CD1c-positive myeloid dendritic cell (primary cell): Measurements from ENCODE around the gene CORO2A.

Experiments
- DNase-seq: peaks from one replicate; pipeline ENCODE4 v3.0.0-alpha.2; 2016; ENCODE audit errors: extremely low spot score

Gene CORO2A

DNA sequence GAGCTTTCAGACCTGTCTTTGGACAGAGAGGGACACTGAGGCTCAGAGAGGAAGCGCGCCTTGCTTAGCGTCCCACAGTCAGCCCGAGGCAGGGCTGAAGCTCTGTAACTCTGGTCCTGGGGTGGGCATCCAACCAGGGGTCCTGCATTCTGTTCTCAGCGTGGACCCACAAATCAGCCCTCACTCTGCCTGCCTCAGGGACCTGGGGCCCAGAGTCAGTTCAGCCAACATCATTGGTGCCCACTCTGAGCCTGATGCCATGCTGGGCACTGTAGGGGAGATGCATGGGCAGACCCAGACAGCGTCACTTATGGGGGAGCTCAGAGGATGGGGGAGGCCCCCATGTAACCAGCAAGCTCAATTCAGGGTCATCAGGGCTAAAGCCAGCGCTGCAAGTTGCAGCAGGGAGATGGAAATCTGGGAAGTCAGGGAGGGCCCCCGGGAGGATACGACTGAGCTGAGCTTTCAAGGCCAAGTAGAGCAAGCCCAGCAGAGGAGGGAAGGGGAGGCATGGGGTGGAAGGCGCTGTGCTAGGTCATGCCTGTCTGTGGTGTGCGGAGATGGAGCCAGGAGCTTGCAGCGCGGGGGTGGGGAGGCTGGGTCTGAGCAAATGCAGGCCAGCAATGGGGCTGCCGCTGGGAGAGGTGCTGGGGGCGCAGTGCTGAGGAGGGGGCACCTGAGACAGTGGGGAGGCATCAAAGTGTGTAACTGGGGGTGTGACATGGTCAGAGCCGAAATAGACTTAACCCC is 21.1 kb downstream of the CORO2A start:
- DNase-seq = no peak

DNA sequence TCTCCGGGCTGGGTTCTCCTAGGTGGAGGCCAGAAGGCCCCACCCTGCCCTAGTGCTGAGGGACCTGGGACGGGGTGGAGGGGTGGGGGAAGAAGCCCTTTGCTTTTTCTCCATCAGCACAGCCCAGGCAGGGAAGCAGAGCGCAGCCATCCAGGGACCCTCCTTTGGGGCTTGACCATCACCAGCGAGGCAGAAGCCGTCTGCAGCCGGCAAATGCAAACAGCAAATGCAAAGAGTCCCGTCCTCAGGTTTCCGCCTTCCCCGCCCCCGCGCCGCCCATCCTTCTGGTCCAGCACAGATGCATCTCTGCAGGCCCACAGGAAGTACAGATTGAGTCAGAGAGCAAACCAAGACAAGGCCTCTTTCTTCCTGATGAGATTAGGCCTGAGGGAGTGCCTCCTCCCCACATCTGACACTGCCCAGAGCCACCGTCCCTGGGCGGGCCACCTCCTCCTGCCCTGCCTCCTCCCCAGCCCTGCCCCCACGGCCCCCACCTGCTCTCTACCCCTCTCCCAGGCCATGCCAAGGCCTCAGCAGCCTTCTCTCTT is 23.4 kb downstream of the CORO2A start:
- no peak for DNase-seq

DNA sequence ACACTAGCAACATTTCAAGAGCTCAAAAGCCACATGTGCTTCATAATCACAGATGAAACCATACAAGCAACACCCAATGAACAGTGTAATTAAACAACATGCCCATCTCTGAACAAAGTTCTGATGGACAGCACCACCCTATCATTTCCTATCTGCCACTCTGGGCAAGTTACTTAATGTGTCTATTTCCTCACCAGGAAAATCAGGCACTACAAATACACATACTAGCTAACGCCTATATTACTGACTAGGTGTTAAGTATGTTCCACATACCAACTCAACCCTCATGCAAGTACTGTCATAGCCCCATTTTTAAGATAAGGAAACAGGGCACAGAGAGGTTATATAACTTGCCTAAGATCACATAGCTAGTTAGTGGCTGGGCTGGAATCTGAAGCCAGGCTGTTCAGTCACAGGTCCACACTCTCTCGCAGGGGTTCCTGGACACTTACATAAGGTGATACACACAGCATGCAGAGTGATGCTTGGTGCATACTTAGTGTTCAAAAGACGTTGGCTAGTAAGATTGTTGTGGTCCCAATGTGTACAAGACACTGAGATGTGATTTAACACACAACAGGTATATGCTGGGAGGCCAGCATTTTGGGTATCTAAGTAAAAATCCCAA is 24.2 kb downstream of the CORO2A start:
- DNase-seq = no peak

DNA sequence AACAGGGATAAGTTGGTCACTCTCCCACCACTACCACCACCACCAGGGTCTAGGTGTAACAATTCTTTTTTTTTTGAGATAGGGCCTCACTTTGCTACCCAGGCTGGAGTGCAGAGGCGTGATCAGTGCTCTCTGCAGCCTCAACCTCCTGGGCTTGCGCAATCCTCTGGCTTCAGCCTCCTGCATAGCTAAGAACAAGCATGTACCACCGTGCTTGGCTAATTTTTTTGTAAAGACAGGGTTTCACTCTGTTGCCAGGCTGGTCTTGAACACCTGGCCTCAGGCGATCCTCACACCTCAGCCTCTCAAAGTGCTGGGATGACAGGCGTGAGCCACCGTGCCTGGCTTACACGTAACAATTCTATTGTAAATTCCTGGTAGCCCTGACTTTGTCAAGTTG is 27.5 kb downstream of the CORO2A start:
- no peak for DNase-seq

DNA sequence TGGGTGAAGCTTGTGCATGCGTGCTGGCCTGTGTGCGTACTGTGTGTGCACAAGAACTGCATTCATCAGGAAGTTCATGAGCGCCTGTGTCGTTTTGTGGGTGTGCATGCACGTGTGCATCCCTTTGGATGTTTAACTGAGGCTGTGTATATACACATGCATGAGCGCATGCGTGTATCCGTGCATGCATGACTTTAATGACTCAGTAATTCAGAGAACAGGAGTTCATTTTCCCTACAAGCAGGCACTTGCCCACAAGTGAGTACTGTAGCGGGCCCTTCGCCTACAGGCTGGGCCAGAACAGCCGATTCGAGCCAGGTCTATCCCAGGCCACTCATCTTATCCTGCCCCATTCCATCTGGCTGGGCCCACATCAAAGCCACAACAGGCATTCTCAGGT is 29.8 kb downstream of the CORO2A start:
- no peak for DNase-seq

DNA sequence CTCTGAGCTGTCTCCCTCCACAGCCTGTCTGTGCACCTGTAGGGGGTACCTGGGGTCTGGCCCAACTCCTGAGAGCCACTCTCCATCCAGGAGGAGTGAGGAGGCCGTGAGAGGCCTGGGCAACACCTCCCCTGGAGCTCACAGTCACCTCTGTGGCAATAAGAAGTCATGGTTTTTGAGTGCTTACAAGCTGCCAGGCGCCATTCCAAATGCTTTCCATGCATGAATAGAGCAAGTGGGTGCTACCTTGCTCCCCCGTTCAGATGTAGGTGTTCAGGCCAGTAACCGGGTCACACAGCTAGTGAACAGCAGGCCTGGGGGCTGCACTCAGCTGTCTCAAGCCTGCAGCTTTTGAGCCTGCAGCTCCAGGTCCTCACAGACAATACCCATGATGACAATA is 30.6 kb downstream of the CORO2A start:
- DNase-seq = no peak

DNA sequence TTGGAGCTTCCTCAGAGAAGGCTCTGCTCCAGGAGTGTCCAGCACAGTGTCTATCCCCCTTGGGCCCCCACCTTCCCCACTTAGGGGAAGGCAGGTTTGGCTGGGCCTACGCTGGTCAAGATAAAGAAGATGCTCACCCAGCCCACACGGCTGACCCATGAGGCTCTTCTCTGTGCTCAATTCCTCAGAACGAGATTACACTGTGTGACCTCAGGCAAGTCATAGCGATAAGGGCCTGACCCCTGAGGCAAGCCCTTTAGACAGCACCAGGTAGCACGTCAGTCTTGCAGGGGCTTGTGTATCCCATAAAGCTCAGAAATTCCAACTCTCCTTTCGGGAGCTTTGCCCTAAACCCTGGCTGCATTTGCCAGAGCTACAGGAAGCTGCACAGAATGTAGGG is 32.6 kb downstream of the CORO2A start:
- no peak for DNase-seq

DNA sequence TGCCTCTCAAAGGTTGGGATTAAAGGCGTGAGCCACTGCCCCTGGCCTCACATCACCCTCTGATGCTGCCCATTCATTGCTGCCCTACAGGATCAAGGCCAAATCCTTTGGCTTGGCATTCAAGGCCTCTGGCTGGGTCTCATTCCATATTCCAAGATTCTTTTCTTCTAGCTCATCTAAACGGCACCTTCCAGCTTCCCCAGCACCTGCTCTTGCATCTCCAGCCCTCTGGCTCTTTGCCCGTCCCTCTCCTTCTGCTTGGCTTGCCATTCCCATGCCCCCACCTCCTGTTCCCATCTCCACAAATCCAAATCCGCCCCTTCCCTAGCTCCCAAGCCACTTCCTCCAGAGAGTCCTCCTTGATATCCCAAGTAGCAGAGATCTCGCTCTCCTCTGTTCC is 33.1 kb downstream of the CORO2A start:
- no peak for DNase-seq

DNA sequence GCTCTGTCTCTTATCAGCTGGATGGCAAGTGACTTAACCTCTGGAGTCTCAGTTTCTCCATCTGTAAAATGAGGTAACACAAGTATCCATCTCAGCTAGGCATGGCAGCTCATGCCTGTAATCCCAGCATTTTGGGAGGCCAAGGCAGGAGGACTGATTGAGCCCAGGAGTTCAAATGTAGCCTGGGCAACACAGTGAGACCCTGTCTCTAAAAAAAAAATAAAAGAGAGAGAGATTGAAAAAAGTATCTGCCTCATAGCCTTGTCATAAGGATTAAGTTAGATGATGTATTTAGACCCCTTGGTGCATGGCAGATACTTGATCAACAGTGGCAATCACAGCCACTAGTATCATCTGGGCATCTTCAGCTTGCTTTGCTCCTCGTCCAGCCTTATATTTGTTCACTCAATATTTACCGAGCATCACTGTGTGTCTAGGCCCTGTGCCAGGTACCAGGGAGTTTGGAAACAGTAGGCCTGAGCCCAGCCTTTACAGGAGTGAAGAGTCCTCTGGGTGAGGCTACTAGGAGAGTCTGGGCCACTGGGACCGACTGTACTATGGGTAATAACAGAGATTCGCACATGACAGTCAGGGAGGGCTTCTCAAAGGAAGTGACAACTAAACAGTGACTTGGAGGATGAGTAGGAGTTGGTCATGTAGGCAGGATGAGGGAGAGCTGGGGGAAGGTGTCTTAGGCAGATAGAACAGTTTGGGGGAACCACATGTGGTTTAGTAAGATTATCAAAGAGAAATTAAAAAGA is 34.2 kb downstream of the CORO2A start:
- no peak for DNase-seq

DNA sequence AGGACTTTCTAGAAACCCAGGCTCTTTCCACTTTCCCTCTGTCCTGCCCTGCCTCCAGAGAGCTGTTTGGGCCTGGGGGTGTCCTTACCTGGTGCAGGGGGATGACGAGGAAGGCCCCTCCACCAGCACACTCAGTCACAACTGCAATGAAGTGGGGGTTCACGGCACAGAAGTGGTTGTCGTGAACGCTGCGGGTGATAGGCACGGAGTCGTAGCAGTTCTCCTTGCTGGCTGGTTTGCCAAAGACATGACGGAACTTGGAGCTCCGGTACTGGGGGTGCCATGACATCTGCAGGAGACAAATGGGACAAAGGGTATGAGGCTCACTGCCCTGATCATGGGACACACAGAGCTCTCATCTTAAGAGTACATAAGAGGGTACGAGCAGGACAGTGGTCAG is 35.1 kb downstream of the CORO2A start:
- no peak for DNase-seq

DNA sequence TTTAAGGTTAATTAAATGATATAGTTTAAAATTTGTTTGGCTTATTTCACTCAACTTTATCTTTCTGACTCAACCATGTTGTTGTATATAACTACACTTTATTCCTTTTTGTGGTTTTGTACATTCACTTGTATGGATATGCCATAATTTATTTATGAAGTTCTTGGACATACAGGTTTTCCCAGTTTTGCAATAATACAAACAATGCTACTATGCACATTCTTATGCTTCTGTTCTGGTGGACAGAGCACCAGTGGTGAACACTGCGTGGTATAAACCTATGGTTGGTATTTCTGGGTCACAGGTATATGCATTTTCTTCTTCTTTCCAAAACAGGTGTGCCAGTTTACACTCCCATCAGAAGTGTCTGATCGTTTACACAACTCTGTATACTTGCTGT is 37.8 kb downstream of the CORO2A start:
- DNase-seq = no peak

DNA sequence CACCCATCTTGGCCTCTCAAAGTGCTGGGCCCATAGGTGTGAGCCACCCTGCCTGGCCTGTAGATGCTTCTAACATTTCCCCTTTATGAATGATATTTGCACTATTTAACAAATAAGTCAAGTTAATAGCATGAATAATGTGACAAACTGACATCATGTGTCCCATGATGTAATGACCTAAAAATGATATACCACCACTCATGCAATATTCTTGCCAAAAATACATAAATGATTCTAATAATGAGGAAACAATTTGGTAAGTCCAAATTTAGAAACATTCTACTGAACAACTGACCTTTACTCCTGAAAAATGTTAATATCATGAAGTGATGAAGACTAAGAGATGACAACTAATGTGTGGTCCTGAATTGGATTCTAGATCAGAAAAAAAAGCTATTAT is 39.9 kb downstream of the CORO2A start:
- DNase-seq = no peak

DNA sequence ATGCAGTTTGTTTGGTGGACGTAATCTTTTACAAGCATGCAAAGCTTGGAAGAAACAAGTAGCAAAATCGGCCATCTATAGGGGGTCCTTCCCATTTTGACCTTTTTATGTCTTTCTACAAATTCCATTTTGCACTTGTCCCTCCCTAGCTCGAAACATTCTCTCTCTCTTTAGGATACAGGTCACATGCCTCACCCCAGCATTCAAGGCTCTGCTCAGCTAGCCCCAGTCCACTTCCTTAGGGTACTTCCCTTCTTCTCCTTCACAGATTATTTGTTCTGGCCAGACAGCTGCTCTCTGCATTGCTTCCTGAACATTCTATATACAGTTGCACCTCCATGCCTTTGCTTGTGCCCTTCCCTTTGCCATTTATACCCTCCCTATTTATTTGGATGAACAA is 41.7 kb downstream of the CORO2A start:
- DNase-seq = peak; percentile 37

DNA sequence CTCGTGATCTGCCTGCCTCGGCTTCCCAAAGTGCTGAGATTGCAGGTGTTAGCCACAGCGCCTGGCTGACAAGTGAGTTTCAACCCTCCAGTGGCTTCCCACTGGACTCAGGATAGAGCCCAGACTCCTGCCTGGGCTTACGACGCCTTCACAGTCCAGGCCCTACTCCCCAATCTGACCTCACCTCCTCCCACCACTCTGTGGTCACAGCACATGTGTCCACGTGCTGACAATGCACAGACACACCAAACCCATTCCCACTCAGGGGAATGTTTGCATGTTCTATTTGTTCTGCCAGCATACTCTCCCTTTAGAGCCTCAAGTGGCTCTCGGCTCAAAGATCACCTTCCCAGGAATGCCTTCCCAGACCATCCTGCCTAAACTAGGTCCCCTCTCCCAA is 42.3 kb downstream of the CORO2A start:
- DNase-seq = peak; percentile 49

DNA sequence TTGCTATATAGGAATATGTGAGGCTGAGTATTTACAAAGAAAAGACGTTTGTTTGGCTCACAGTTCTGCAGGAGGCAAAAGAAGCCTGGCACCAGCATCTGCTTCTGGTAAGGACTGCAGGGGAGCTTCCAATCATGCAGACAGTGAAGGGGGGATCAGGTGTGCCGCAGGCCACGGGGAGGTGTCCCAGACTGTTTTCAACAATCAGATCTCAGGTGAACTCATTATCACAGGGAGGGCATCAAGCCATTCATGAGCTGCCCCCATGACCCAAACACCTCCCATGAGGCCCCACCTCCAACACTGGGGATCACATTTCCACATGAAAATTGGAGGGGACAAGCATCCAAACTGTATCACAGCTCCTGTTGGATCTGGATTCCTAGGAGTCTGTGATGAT is 43.0 kb downstream of the CORO2A start:
- no peak for DNase-seq

DNA sequence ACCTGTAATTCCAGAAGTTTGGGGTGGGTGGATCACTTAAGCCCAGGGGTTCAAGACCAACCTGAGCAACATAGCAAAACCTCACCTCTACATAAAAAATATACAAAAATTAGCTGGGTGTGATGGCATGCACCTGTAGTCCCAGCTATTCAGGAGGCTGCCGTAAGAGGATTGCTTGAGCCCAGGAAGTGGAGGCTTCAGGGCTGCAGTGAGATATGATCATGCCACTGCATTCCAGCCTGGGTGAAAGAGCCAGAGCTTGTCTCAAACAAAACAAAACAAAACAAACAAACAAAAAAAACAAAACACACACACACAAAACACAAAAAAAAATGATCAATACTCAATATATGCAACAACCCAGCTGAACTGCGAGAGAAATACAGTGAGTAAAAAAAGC is 44.0 kb downstream of the CORO2A start:
- DNase-seq = no peak

DNA sequence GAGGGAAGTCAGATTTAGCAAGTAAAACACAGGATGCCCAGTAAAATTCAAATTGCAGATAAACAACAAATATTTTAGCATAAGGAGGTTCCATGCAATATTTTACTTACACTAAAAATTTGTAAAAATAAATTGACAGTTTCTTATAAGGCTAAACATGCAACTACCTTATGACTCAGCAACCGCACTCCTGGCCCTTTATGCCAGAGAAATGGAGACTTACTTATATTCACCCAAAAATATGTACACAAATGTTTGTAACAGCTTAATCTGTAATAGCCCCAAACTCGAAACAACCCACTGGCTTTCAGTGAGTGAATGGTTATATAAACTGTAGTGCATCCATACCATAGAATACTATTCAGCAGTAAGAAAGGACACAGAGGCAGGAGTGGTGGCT is 44.9 kb downstream of the CORO2A start:
- DNase-seq = no peak

DNA sequence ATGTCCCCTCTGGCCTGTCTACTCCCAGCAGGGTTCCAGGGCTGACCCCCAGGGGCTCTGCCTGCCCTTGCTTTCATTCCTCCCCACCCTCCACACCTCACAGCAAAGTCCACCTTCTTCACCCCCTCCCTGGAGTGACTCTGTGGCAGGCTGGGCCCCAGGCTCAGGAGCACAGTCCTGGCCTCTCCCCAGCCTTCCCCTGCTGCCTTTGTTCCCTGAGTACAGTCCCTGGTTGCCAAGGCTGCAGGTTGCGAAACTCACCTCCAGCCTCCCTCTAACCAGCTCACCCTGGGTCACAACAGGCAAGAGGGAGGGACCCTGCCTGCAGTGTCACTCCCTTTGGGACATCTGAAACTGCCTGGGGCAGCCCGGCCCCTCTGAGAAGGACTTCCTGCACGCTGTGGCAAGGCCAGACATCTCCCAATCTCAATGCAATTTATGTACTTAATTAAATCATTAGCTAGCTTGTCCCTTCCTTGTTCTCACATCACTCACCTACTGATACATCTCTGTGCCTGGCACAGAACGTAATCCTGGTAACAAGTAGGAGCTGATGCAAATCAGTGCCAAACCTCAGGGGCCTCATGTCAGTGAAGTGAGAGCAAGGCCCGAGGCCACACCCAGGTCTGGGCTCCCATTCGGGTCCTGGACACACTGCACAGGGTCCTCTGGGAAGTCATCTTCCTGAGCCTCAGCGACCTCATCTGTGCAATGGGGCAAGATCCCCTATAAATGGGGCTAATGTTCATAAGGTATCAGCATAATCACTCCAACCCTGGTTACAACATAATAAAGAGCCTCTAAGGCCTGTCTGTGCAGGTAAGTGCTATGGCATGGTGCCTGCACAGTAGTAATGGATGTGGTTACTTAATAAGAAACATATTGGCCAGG is 46.1 kb downstream of the CORO2A start:
- DNase-seq = peak; percentile 67

DNA sequence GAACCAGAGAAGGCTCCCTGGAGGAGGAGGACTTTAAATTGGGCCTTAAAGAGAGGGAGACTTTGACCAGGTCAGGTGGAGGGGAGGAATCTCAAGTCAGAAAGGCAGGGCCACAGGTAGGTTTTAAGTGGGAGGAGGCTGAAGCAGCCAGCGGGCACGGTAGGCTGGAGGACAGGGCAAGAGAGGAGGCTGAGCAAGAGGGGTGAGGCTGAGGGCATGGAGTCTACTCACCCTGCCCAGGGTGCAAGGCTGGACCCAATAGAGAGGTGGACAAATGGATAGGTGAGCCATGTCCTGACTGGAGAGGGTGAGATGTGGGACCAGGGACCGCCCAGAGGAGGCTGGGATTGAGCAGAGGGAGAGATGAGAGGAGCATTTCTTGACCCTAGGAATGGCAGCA is 47.8 kb downstream of the CORO2A start:
- DNase-seq = no peak

DNA sequence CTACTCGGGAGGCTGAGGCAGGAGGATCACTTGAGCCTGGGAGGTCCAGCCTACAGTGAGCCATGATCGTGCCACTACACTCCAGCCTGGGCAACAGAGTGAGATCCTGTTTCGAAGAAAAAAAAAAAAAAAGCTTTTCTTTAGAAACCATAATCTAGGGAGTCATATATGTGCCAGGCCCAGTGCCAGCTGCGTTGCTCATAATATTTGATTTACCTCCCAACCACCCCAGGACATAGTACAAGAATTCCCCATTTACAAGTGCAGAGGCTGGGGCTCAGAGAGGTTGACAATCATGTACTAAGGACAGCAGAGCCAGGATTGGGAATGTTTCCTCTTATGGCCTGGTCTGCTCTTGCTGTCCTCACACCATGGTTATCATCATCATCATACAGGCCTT is 48.4 kb downstream of the CORO2A start:
- no peak for DNase-seq

DNA sequence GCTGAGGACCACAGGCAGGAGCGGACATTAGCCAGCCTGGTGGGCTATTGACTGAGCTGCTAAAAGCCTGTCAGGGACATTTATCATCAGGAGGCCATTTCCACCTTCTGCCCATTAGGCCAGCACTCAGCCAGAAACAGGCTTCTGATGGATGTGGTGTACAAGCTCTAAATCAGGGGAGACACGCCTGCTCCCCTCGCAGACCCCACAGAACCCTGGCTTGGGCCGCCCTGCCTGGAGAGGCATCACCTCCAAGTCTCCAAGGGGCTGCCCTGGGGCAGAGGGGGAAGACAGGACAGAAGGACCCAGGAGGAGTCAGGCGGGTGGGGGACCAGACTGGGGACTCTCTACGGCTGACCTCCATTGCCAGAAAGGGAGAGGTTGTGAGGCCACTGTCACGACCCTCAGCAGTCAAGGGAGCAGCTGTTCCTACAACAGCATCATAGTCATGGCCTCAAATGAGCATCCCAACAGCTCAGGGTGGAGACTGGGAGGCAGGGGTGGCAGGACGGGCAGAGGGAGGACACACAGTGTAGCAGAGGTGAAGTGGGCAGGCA is 49.4 kb downstream of the CORO2A start:
- no peak for DNase-seq
